ENCODE results near the gene ULK1. TPM values are rescaled to one million over a fixed set of nuclear protein-coding genes. Genes with fewer than 3 reads are reported as not detected.
"Not testable (repeated sequence)": the region's sequence is repeated elsewhere in the genome, so short reads cannot be mapped to it uniquely, and the experiment has no call there.

Gene ULK1
- total RNA-seq, 1 donor from 2014 or later, result 4.9 TPM

- Mint-ChIP-seq H3K27me3 (ENCODE audit: insufficient read depth, low read depth) (peaks cover 10% of the 10 kb centered on the region), H3K4me1 (peaks cover 15% of the 10 kb centered on the region)
- Histone ChIP-seq H3K27ac (peak overlapping the region; percentile 23), H3K4me2 (peak overlapping the region; percentile 63), H3F3A (ENCODE audit: low read depth) (peaks cover 25% of the 10 kb centered on the region), H3K4me1 (peaks cover 30% of the 10 kb centered on the region)
- H3K9me3 Mint-ChIP-seq; H3K27ac Mint-ChIP-seq; H3K4me3 Mint-ChIP-seq; H2AFZ ChIP-seq (replicated peaks); H3K36me3 ChIP-seq; H3K27me3 ChIP-seq; H3K9me3 ChIP-seq (ENCODE audit: low read depth); H3K9ac ChIP-seq; H3K79me2 ChIP-seq (ENCODE audit: low read depth); H4K20me1 ChIP-seq (ENCODE audit: low read depth); H3K36me3 Mint-ChIP-seq; H3K4me3 ChIP-seq: not testable (repeated sequence)
- peak; percentile 34 for DNase-seq (ENCODE audit: low spot score)
Measured at GRCh38 chr12:131878436-131878835, 16.0 kb upstream of the ULK1 start.

- no peak for DNase-seq (ENCODE audit: low spot score)
- no peak overlapping the region for H3K4me3 ChIP-seq
- Mint-ChIP-seq H3K4me1 (peaks cover 12% of the 10 kb centered on the region), H3K27me3 (ENCODE audit: insufficient read depth, low read depth) (peaks cover 7% of the 10 kb centered on the region), H3K4me3 (no peak overlapping the region), H3K27ac (no peak overlapping the region), H3K36me3 (no peaks in the 10 kb centered on the region), H3K9me3 (peaks cover 10% of the 10 kb centered on the region)
- no peak for TF ChIP-seq EZH2 (IDR thresholded peaks at IDR 0.05)
- no peak for TF ChIP-seq EZH2phosphoT487 (IDR thresholded peaks at IDR 0.05)
- no peak for TF ChIP-seq CTCF (IDR thresholded peaks at IDR 0.05)
- H3K27me3 ChIP-seq, result no peaks in the 10 kb centered on the region
- H3K36me3 ChIP-seq, result no peaks in the 10 kb centered on the region
- H3K9ac ChIP-seq, result no peak overlapping the region
- H4K20me1 ChIP-seq (ENCODE audit: low read depth), result no peaks in the 10 kb centered on the region
- H3F3A ChIP-seq (ENCODE audit: low read depth), result peaks cover 19% of the 10 kb centered on the region
- H3K27ac ChIP-seq, result no peak overlapping the region
- no peaks in the 10 kb centered on the region for H3K79me2 ChIP-seq (ENCODE audit: low read depth)
- H3K9me3 ChIP-seq (ENCODE audit: low read depth), result no peaks in the 10 kb centered on the region
- no peak overlapping the region for H2AFZ ChIP-seq (replicated peaks)
- no peak overlapping the region for H3K4me2 ChIP-seq
- H3K4me1 ChIP-seq, result peaks cover 24% of the 10 kb centered on the region
Measured at GRCh38 chr12:131882804-131883520, 11.5 kb upstream of the ULK1 start.

GRCh38 chr12:131883521-131883900 lies 10.9 kb upstream of the ULK1 start:
- TF ChIP-seq EZH2 (IDR thresholded peaks at IDR 0.05), result no peak
- no peak for TF ChIP-seq CTCF (IDR thresholded peaks at IDR 0.05)
- no peak for TF ChIP-seq EZH2phosphoT487 (IDR thresholded peaks at IDR 0.05)
- Histone ChIP-seq H3K79me2 (ENCODE audit: low read depth) (no peaks in the 10 kb centered on the region), H3K9ac (no peak overlapping the region), H3K9me3 (ENCODE audit: low read depth) (no peaks in the 10 kb centered on the region), H3K4me1 (peaks cover 19% of the 10 kb centered on the region), H3K27me3 (no peaks in the 10 kb centered on the region), H4K20me1 (ENCODE audit: low read depth) (no peaks in the 10 kb centered on the region), H3K36me3 (no peaks in the 10 kb centered on the region), H2AFZ (replicated peaks) (no peak overlapping the region), H3K4me2 (no peak overlapping the region), H3F3A (ENCODE audit: low read depth) (peaks cover 14% of the 10 kb centered on the region), H3K4me3 (no peak overlapping the region), H3K27ac (no peak overlapping the region)
- Mint-ChIP-seq H3K36me3 (no peaks in the 10 kb centered on the region), H3K27ac (no peak overlapping the region), H3K9me3 (peaks cover 10% of the 10 kb centered on the region), H3K4me3 (no peak overlapping the region), H3K4me1 (peaks cover 8% of the 10 kb centered on the region), H3K27me3 (ENCODE audit: insufficient read depth, low read depth) (peaks cover 7% of the 10 kb centered on the region)
- no peak for DNase-seq (ENCODE audit: low spot score)

GRCh38 chr12:131885076-131885475 lies 9.3 kb upstream of the ULK1 start:
- not testable (repeated sequence) for H3K27me3 ChIP-seq; DNase-seq (ENCODE audit: low spot score); H3K36me3 Mint-ChIP-seq; H3K9ac ChIP-seq; H3K4me3 Mint-ChIP-seq; H4K20me1 ChIP-seq (ENCODE audit: low read depth); H3K4me2 ChIP-seq; H3K27me3 Mint-ChIP-seq (ENCODE audit: insufficient read depth, low read depth); H3K79me2 ChIP-seq (ENCODE audit: low read depth); H3F3A ChIP-seq (ENCODE audit: low read depth); H2AFZ ChIP-seq (replicated peaks); H3K27ac Mint-ChIP-seq; H3K4me1 ChIP-seq; H3K4me3 ChIP-seq; H3K36me3 ChIP-seq; H3K4me1 Mint-ChIP-seq; H3K9me3 ChIP-seq (ENCODE audit: low read depth); H3K27ac ChIP-seq
- peaks cover 10% of the 10 kb centered on the region for H3K9me3 Mint-ChIP-seq
